Suprapubic skin (tissue), 4 donors: ENCODE measurements around the gene ASRGL1.

ENCODE experiments used
- EP300 ChIP-seq: sonication (generic); formaldehyde crosslinking; IDR thresholded peaks from one replicate; pipeline ENCODE4 v1.6.1; 2017; ENCODE audit warnings: antibody characterized with exemption
- POLR2A ChIP-seq, 2 donors: fragments of 450-650 bp; IDR thresholded peaks; one replicate each; pipeline ENCODE4 v1.6.1; 2017; ENCODE audit warnings: antibody characterized with exemption in 2 of 2, mild to moderate bottlenecking in 2 of 2, moderate library complexity in 2 of 2
- POLR2AphosphoS5 ChIP-seq, 3 donors: sonication (generic); formaldehyde crosslinking; IDR thresholded peaks; one replicate each; pipeline ENCODE4 v1.6.1; 2017; ENCODE audit warnings: antibody characterized with exemption in 3 of 3
- TF ChIP-seq, protein P1 (sequence below), 2 donors: fragments of 200-600 bp in 1 of 2; fragments of 450-650 bp in 1 of 2; sonication (generic) in 1 of 2; IDR thresholded peaks; one replicate each; pipeline ENCODE4 v1.5.1; 2016 to 2019; ENCODE audit warnings: antibody characterized with exemption in 2 of 2, mild to moderate bottlenecking in 1 of 2, moderate library complexity in 1 of 2

DNA sequence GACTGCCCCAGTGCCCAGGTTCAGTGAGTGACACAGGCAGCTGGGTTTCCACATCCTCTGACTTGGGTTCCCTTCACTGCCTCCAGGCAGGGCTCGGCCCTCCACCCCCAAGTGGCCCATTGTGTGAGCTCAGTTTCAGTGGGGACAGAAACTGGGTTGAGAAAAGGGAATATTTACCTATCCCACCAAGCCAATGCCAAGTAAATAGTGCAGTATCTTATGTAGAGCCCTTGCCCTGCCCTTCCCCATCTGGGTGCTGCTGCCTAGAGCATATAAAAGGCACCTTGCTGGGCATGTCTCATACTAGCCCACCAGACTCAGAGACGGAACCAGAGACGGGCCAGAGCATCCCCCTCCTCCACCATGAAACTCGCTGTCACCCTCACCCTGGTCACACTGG lies 81.5 kb downstream of the ASRGL1 start, which contains the start of gene SCGB1A1:
- no peak for TF ChIP-seq EP300
- TF ChIP-seq POLR2A (IDR thresholded peaks at IDR 0.05): no peak
- TF ChIP-seq, protein P1, sequence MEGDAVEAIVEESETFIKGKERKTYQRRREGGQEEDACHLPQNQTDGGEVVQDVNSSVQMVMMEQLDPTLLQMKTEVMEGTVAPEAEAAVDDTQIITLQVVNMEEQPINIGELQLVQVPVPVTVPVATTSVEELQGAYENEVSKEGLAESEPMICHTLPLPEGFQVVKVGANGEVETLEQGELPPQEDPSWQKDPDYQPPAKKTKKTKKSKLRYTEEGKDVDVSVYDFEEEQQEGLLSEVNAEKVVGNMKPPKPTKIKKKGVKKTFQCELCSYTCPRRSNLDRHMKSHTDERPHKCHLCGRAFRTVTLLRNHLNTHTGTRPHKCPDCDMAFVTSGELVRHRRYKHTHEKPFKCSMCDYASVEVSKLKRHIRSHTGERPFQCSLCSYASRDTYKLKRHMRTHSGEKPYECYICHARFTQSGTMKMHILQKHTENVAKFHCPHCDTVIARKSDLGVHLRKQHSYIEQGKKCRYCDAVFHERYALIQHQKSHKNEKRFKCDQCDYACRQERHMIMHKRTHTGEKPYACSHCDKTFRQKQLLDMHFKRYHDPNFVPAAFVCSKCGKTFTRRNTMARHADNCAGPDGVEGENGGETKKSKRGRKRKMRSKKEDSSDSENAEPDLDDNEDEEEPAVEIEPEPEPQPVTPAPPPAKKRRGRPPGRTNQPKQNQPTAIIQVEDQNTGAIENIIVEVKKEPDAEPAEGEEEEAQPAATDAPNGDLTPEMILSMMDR (IDR thresholded peaks at IDR 0.05): no peak
- no peak for TF ChIP-seq POLR2AphosphoS5 (IDR thresholded peaks at IDR 0.05)
